ENCODE measurements around the gene VEPH1. TPM values are rescaled to one million over a fixed set of nuclear protein-coding genes. Genes with fewer than 3 reads are reported as not detected.

VEPH1 gene
- total and polyA plus RNA-seq, 2 donors from 2014 or later = 17.8 to 29.2 TPM

DNA sequence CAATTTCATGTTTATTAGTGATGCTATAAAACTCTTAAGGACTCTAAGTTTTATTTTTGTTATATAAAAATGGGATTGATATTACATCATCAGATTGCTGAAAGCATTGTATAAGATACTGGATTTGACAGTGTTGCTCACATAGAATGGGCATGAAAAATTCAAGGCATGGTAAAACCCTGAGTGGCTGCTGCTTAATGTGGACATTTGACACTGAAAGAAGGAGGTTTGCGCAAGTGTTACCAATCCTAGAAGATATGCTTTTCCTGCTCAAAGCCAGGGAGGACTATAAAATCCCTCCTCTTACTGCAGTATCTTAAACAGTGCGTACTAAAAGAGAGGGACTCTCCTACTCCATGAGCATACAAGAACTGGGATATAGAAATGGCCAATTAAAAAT lies 132.3 kb downstream of the VEPH1 start:
- Histone ChIP-seq H3K27me3 (ENCODE audit: control insufficient read depth, insufficient read depth, low read length) (no peaks in the 10 kb centered on the region), H3K9me3 (ENCODE audit: control insufficient read depth in 2 of 3, insufficient read depth in 1 of 3, low read length in 3 of 3) (no peaks in the 10 kb centered on the region), H3K4me1 (ENCODE audit: control insufficient read depth in 2 of 3, insufficient read depth in 2 of 3, low read depth in 1 of 3, low read length in 3 of 3) (peaks cover 0 to 25% (median 0%) of the 10 kb centered on the region in 3 donors), H3K4me3 (ENCODE audit: low read length in 3 of 3) (no peak overlapping the region), H3K27ac (ENCODE audit: low read depth in 2 of 2, low read length in 2 of 2) (no peak overlapping the region), H3K36me3 (ENCODE audit: control insufficient read depth in 2 of 3, insufficient read depth in 3 of 3, low read length in 3 of 3) (peaks cover 0 to 3% (median 0%) of the 10 kb centered on the region in 3 donors), H3K9ac (ENCODE audit: low read length in 3 of 3) (no peak overlapping the region)
- intact Hi-C loops (cut with DNase I) = no loop called here
- FAIRE-seq (no peak), DNase-seq (no peak)
- TF ChIP-seq, protein P1, sequence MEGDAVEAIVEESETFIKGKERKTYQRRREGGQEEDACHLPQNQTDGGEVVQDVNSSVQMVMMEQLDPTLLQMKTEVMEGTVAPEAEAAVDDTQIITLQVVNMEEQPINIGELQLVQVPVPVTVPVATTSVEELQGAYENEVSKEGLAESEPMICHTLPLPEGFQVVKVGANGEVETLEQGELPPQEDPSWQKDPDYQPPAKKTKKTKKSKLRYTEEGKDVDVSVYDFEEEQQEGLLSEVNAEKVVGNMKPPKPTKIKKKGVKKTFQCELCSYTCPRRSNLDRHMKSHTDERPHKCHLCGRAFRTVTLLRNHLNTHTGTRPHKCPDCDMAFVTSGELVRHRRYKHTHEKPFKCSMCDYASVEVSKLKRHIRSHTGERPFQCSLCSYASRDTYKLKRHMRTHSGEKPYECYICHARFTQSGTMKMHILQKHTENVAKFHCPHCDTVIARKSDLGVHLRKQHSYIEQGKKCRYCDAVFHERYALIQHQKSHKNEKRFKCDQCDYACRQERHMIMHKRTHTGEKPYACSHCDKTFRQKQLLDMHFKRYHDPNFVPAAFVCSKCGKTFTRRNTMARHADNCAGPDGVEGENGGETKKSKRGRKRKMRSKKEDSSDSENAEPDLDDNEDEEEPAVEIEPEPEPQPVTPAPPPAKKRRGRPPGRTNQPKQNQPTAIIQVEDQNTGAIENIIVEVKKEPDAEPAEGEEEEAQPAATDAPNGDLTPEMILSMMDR (IDR thresholded peaks at IDR 0.05; ENCODE audit: borderline replicate concordance, extremely low read depth, insufficient read depth) = no peak

DNA sequence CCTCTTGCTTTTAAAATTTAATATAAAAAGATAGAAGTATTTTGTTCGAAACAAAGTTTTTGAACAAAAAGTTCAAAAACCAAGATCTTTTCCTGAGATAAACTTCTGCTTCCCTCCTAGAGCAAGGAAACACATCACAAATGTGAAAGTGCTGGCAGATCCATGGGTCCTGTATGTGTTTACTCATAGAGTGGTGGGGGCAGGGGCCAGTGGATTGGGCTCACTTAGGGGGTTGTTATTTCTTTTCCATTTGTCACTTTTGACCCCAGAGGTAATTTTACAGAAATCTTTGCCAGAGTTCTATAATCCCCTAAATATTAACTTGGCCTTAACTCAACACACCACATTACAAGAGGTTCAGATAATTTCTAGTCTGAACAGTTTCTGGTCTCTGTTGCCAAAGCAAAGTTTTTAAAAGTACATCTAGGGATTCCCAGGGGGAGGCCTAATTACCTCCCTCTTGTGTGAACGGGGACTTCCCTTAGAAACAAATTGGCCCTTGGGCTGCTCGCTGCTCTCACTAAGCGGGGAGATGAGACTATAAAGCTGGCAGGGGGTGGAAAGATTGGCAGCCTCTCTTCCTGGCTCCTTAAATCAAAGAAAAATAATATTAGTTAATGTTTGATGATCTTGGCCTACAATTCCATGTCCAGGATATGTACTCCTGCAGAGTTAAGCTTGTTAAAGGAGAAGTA lies 133.3 kb downstream of the VEPH1 start:
- H3K27me3 ChIP-seq (ENCODE audit: control insufficient read depth, insufficient read depth, low read length) = no peaks in the 10 kb centered on the region
- DNase-seq = peak in 1 of 5 donors; percentile 18
- H3K9ac ChIP-seq (ENCODE audit: low read length in 3 of 3) = no peak overlapping the region
- H3K4me3 ChIP-seq (ENCODE audit: low read length in 3 of 3) = peak overlapping the region in 1 of 3 donors; percentile 14
- no peak for FAIRE-seq
- H3K36me3 ChIP-seq (ENCODE audit: control insufficient read depth in 2 of 3, insufficient read depth in 3 of 3, low read length in 3 of 3) = no peaks in the 10 kb centered on the region
- TF ChIP-seq, protein P1 (IDR thresholded peaks at IDR 0.05; ENCODE audit: borderline replicate concordance, extremely low read depth, insufficient read depth) = no peak
- no peaks in the 10 kb centered on the region for H3K9me3 ChIP-seq (ENCODE audit: control insufficient read depth in 2 of 3, insufficient read depth in 1 of 3, low read length in 3 of 3)
- H3K4me1 ChIP-seq (ENCODE audit: control insufficient read depth in 2 of 3, insufficient read depth in 2 of 3, low read depth in 1 of 3, low read length in 3 of 3) = peaks cover 0 to 25% (median 0%) of the 10 kb centered on the region in 3 donors
- H3K27ac ChIP-seq (ENCODE audit: low read depth in 2 of 2, low read length in 2 of 2) = peak overlapping the region in 1 of 2 donors; percentile 23
- intact Hi-C loops (cut with DNase I) = no loop called here

DNA sequence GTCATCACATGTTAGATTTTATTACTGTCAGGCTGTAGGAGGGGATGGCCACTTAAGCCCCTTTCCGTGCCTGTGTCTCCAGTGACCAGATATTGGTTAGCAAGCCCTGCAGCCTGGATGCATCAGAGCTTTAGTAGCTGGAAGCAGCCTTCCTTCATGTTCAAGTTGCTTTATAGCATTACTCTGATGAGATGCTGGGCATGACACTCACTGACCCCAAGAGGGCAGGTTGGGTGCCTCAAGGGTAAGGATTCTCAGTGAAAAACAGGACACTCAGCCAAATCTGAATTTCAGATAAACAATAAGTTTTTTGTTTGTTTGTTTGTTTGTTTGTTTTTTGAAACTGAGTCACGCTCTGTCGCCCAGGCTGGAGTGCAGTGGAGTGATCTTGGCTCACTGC lies 135.0 kb downstream of the VEPH1 start:
- Histone ChIP-seq H3K9ac (ENCODE audit: low read length in 3 of 3) (no peak overlapping the region), H3K9me3 (ENCODE audit: control insufficient read depth in 2 of 3, insufficient read depth in 1 of 3, low read length in 3 of 3) (no peaks in the 10 kb centered on the region), H3K27me3 (ENCODE audit: control insufficient read depth, insufficient read depth, low read length) (no peaks in the 10 kb centered on the region), H3K27ac (ENCODE audit: low read depth in 2 of 2, low read length in 2 of 2) (no peak overlapping the region), H3K36me3 (ENCODE audit: control insufficient read depth in 2 of 3, insufficient read depth in 3 of 3, low read length in 3 of 3) (no peaks in the 10 kb centered on the region), H3K4me1 (ENCODE audit: control insufficient read depth in 2 of 3, insufficient read depth in 2 of 3, low read depth in 1 of 3, low read length in 3 of 3) (peaks cover 0 to 16% (median 0%) of the 10 kb centered on the region in 3 donors), H3K4me3 (ENCODE audit: low read length in 3 of 3) (no peak overlapping the region)
- no peak for DNase-seq
- intact Hi-C loops (cut with DNase I) = no loop called here
- no peak for FAIRE-seq
- TF ChIP-seq, protein P1 (IDR thresholded peaks at IDR 0.05; ENCODE audit: borderline replicate concordance, extremely low read depth, insufficient read depth) = no peak

Data from kidney (tissue), 14 donors.